Central memory CD4-positive, alpha-beta T cell (primary cell): ENCODE results near the gene TNIP3.
"Not testable (repeated sequence)": the region's sequence is repeated elsewhere in the genome, so short reads cannot be mapped to it uniquely, and the experiment has no call there.

Experiments
- DNase-seq: peaks from one replicate; pipeline ENCODE4 v3.0.0; 2022
- total RNA-seq, 3 experiments: gene quantifications; one replicate each; lab custom pipeline; 2026; lab: John Stamatoyannopoulos, UW

TNIP3 gene, protein sequence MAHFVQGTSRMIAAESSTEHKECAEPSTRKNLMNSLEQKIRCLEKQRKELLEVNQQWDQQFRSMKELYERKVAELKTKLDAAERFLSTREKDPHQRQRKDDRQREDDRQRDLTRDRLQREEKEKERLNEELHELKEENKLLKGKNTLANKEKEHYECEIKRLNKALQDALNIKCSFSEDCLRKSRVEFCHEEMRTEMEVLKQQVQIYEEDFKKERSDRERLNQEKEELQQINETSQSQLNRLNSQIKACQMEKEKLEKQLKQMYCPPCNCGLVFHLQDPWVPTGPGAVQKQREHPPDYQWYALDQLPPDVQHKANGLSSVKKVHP
- 0.38 to 2.1 (median 0.77) reads per million in 3 experiments for total RNA-seq

DNA sequence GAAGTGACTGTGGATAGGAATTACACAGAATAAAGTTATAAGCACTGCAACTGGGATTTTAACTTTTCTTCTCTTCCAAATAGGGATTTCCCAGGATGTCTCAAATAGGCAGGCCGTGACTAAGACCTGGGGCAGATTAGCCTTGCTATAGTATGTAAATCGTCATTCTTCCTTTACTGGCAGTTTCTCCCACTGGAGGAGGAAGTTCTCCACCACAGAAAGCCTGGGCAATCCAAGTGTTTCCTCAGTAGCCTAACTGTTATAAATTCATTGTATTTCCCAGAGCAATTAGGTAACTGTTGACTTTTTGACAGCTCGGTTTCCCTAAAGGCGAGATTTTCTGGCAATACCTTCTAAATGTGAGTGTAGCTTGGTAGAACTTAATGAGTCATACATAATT, at the start of gene TNIP3:
TSS of gene TNIP3 (minus strand) at position 31 of the 400 bp plus-strand sequence. CDS start 196 bp downstream, outside the sequence.
- no peak for DNase-seq

DNA sequence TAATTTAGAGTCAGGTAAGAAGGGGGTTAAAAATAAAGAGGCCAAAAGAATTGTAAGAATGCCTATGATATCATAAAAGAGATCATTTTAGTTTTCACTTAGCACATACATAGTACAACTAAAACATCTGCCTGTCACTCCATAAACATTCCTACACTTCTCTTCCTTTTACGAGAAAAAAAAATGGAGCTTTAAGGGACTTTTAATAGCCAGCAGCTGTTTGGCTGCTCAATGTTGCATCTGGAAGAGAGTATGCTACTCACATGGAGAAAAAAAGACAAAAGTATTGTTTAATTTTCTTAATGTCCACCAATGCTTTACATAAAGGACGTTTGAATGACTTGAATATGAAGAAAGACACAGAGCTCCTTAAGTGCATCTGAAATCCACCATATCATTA, 48.7 kb upstream of the TNIP3 start:
- no peak for DNase-seq

DNA sequence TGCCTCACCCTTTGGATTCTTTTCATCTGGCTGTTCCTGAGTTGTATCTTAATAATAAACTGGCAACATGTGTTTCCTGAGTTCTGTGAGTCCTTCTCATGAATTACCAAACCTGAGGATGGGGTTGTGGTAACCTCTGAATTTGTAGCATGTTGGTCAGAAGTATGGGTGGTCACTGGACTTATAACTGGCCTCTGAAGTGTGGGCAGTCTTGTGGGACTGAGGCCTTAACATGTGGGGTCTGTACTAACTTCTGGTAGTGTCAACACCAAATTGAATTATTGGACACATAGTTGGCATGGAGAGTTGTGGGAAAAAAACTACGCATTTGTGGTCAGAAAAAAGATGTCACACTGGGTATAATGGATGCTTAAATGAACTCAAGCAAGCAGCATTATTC, 45.0 kb upstream of the TNIP3 start:
- DNase-seq, result no peak

DNA sequence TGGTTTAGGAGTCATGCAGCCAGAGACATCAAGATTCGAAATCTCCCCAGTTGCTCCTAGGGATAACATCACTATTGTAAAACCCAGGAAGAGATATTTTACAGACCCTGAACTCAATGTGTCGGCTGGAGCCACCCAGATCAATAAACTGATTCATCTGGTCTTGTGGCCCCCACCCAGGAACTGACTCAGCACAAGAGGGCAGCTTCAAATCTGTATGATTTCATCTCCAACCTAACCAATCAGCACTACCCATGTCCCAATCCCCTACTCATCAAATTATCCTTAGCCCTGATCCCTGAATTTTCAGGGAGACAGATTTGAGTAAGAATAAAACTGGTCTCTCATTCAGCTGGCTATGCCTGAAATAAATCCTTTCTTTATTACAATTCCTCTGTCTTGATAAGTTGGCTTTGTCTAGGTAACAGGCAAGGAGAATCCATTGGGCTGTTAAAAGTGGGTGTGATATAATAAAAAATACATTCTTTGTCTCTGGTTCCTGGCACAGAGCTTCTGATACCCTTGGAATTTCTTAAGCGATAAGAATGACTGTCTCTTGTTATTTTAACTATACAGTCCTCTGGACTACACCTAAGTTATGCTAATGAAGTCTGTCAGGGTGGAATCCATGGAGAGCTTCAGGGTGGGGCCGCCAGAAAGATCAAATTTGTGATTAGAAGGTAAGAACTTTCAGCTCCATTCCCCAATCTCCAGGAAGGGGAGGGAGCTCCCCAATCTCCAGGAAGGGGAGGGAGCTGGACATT, 44.3 kb upstream of the TNIP3 start:
- no peak for DNase-seq

DNA sequence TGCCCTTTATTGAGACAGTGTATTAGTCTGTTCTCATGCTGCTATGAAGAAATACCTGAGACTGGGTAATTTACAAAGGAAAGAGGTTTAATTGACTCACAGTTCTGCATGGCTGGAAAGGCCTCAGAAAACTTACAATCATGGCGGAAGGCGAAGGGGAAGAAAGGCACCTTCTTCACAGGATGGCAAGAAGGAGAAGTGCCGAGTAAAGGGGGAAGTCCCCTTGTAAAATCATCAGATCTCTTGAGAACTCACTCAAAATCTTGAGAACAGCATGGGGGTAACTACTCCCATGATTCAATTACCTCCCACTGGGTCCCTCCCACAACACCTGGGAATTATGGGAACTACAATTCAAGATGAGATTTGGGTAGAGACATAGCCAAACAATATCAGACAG, 41.7 kb upstream of the TNIP3 start:
- not testable (repeated sequence) for DNase-seq

DNA sequence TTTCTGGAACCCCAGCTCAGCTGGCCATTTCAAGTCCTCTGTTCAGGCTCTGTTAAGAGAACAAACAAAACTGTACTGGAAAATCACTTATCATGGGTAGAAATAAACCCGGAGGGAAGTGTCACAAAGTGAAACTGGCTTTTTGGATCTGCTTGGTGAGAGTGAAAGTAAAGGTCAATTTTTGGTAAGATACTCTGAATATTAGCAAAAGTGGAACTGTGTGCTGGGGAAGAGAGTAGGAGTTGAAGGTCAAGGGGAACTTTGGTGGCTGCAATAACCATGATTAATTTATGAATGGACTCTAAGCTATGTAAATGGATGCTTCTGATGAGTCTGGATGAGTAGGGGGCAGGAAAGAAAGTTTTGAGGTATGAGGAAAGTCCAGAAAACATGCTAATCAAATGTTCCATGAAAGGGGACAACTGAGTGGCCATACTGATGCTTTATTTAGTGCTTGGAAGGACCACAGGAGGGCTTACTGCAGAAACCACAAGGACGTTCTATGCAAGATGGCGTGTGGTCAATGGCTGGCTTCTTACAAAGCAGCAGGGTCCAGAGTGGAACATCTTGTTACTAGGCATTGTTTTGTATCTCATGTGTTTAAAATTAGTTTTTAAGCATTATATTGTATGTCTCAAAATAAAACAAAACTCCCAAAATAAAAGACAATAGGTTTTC, 36.8 kb upstream of the TNIP3 start:
- DNase-seq, result no peak

DNA sequence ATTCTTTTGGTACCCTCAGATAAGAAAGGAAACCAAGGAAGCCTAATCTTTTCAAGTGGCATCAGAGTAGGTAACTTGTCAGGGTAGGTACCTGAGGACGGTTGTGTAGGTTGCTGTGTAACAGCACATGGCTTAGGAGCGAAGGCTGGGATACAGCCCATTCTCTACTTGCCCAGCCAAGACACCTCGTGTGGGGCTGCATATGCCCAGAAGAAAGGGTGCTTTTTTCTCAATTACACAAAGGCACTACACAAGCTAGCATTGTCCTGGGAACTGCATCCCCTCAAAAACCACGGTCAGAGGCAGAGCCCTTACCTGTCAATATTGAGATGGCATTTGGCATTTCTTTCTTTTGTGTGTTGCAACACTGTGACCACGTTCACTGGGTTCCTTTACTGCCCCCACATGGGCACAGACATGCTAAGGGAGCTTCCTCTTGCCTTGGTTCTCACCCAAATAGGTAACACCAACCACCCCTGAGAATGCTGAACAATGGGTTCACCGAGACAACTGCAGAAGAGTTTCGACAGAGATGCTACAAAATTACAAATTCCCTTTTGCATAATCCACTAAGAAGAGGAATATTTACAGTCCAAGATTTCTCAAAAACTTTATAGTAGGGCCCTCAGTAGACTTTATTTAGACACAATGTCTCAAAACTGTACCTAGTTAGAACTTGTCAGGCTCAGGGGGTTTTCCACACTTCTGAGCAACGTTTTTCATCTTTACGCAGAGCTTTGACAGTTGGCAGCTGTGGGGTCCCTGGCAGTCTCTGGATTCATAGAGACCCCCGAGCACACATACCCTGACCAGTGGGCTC, 35.8 kb upstream of the TNIP3 start:
- DNase-seq, result no peak

DNA sequence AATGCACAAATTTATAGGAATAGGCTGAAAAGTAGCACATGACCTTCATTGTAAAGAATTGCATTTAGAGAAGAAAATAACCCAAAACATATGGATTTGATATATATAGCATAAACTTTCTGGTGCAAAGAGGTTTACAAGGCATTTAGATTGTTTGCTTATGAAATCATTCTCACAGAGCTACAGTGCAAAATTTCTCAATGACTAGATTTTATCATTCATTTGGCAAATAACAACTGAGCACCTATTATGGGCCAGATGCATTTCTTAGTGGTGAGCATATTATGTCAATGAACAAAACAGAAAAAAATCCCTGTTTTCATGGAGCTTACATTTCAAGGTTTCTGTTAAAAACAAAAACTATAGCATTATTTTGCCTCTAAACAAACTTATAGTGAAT, 34.1 kb upstream of the TNIP3 start:
- DNase-seq, result no peak

DNA sequence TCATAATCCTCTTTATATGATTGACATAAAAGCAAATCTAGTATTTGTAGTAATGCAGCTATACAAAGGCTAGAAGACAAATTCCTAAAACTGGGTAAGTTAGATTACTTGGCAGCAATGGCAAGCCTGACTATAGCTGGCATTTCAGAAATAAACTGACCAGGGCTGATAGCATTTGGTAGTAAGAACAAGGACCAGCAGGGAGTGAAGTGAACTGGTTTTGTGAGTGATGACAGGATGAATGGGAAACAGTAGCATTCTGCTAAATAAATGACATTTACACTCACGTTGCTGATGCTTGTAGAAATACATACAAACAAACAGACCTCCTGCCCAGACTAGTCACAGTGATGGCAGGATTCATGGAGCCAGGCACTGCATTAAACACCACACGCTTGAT, 31.5 kb upstream of the TNIP3 start:
- no peak for DNase-seq

DNA sequence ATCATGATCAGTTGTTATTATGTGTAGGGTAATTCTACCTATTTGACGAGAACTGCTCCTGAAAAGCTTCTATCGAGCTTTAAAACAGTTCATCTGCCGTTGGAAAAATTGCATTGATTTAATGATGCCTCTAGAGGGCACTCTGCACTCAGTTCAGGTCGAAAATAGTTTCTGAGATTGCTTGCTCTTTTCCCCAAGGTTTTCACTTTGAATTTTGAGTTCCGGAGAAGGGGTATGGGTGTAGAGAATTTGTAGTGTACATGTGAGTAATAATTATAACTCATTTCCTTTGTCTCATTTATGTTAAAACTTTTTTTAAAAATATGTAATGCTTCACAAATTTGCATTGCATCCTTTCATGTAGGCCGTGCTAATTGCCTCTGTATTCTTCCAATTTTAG, 28.4 kb upstream of the TNIP3 start:
- DNase-seq, result peak; percentile 31

DNA sequence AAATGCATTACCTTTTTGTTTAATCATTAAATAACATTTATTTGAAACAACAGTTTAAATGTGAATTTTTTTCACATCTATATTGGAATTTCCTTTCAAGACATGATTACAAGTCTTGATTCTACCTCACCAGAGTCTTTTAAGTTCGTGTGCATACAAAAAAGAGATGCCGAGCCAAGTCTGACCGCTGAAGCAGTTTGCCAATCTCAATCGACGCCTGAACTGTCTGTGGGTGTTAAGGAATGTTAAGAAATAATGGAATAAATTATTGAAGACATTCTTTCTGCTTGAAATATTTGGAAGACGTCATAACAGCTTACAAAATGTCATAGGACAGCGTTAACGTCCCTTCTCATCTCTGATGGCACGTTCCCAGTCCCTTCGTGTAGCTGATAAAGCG, 27.9 kb upstream of the TNIP3 start:
- DNase-seq, result no peak

DNA sequence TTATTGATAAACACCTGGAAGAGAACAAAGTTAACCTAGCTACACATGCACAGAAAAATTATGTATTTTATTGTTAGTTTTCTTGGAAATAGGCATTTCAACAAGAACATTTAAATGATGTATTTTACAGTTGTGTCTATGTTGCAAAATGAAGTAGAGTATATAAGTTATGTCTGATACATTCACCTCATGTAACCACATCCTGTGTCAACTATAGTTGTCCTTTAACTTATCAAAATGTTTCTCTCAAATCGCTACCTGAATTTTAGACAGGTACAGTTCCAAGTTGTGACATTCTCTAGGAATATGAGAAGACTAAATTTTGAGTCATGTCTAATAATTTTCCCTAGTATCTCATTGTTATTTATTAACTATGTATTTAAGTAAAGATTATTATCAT, 27.2 kb upstream of the TNIP3 start:
- DNase-seq, result peak; percentile 18

DNA sequence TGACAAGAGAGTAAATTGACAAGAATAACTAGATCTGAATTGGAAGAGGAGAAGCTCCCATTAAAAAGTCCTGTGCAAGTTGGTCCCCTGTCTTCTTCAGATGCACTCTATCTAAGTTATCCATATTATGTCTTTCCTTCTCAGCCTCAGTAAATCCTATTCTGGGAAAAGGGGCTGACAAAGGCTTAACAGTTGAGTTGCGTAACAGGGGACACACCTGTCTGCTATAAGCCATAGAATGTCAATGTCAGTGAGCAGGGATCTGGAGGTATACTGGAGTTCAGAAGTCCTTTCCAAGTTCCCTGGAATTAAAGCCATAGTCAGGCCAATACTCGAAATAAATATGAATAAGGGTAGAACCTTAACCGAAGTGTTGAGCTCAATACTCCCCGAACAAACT, 26.3 kb upstream of the TNIP3 start:
- DNase-seq, result no peak

DNA sequence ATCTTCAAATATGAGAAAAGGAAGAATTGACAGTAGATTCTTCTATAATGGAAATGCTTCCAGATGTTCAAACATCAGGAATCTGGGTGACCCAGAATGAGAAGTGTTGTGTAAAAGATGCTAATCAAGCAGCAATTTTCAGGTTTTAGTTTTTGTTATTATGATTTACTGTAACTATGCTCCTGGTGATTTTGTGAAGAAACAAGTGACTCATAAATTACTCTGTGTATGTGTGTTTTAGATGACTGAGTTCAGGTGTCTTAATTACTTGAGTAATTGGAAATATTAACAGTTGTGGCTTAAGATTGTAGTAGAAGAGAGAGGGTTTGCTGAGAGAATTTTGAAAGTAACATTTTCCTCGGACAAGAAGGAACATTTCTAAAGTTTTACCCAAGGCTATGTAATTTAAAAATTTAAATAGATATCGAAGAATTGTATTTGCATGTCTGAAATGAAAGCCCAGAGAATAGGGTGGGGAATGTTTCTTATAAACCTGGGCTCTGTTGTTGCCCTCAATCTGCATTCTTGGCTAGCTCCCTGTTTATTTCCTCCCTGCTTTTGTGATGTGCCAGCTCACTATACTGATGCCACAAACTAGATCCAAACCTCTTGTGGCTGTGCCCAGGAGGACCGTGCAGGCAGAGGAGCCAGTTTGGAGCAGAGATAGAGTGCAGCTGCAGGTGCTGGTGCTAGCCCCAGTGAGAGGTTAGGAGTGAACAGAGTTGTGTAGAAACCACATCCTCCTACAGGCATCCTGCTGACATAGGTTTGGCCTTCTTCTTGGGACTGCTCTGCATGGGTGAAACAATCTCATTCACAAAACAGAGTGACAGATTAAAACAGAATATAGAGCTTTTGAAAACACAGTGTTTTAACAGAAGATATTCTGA, 25.4 kb upstream of the TNIP3 start:
- DNase-seq, result peak; percentile 62

DNA sequence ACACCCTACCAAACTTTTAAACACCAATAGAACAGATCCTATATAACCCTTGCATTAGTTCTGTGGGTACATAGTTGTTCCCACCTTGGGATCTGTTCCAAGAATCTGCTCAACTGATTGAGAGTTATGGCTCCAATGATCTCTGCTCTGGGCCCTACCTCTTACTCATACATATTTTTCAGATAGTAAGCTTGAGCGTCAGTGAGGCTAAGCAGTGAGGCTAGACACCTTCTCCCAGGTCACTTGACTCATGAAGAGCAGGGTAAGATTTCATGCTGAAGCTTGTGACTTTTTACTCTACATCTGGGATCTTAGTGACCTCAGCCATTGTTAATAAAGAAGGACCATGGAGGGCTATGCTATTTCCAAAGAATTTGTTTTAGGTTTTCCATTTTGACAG, 23.1 kb upstream of the TNIP3 start:
- no peak for DNase-seq

DNA sequence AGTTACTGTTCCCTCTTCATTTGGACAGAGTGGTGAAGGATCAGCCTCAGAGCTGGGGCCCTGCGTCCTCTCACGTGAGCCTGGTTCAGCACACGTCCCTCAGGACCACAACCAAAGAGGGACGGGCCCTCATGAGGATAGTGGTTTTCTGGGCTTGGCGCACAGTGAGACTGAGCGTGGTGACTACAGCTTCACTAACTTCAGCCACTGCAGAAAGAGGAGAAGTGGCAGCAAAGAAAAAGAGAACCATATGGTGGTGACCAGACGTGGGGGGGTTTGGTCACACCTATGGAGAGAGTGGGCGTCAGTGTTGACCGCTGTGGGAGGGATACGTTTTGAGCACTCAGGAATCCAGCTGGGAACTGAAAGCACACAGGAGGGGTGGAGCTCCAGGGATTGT, 21.8 kb upstream of the TNIP3 start:
- no peak for DNase-seq

DNA sequence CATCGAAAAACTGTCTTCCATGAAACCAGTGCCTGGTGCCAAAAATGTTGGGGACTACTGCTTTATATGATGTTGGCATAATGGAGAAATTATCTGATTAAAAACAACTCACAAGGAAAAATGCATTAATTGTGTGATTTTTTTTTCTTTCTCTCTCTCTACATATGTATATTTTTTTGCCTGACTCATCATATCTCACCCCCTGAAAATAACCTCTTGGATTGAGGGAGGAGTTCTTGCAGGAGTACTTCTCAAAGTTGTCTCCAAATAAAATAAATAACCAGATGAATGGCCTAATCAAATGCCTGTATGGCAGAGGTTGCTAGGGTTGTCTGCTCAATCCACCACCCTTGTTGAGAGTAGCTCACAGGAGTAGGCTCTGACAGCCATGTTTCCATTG, 19.9 kb upstream of the TNIP3 start:
- no peak for DNase-seq

DNA sequence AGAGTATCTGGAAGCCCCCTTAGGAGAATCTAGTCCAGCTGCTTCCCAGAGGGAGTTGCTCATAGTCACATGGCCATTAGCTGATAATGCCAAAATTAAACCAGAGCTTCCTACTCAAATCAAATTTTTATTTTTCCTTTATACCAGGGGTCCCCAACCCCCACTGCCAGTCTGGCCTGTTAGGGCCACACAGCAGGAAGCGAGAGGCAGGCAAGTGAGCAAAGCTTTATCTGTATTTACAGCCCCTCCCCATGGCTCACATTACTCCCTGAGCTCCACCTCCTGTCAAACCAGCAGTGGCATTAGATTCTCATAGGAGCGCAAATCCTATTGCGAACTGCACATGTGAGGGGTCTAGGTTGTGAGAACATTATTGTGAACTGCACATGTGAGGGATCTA, 19.2 kb upstream of the TNIP3 start:
- DNase-seq, result no peak

DNA sequence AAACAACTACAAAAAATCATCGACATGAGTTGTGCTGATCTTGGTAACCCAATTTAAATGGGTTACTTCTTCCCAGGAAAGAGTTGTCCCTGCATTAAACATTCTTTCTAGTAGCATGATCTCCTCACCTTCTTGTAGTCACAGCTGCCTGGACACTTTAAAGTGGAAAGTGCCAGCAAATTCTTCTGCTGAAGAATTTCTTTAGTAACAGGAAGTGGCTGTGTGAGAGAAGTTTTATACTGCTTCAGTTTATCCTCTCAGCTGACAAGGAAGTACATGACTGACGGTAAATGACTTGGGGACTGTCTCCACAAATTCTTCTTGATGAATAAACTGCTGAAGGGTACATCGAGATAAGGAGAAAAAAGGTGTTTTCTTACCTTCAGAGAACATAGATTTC, 18.2 kb upstream of the TNIP3 start:
- peak; percentile 57 for DNase-seq

DNA sequence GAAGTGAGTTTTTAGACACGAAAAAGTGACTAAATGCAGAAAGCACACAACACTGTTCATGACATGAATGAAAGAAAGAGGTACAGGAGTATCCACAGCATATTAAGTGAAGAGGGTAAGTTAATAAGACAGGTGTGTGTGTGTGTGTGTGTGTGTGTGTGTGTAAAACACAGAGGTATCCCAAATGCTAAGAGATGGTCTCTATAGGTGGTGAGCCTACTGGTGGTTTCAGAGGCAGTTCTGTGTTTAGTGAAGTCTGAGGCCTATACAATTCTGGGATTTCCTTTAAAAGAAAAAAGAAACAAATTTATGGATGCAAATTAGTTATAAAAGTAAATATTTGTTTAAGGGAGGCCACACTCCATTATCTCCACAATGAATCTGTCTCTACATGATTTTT, 17.4 kb upstream of the TNIP3 start:
- no peak for DNase-seq

DNA sequence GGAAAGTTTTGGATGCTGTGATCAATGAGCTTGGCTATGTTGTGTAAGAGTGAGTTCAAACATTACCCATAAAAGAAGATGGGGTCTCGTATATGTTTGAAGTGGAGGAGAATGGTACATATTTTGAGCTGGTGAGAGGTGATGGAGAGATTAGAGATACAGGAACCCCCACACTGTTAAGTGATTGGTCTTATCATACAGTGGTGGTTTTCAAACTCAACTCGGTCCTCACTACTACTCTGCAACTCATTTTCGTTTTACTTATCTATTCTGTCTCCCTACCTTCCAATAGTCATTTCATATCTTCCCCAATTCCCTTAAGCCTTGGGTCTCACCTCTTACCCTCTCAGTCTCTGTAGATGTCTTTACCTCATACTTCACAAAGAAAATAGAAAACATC, 16.4 kb upstream of the TNIP3 start:
- no peak for DNase-seq
